SK-N-SH treated with all-trans-retinoic acid at 6 μM for 48 hours (cell line): Measurements from ENCODE around the gene SMIM22.

Experiments
- PATZ1 ChIP-seq: fragments of 250-450 bp; sonication (Bioruptor Pico); IDR thresholded peaks from 2 replicates; pipeline ENCODE4 v1.8.0; 2020; ENCODE audit warnings: mild to moderate bottlenecking, moderate library complexity, borderline replicate concordance
- SNAI2 ChIP-seq: fragments of 250-450 bp; sonication (Bioruptor Pico); IDR thresholded peaks from 2 replicates; pipeline ENCODE4 v1.5.0; 2020; ENCODE audit warnings: mild to moderate bottlenecking, moderate library complexity
- TCF4 ChIP-seq: fragments of 250-450 bp; sonication (Bioruptor Pico); IDR thresholded peaks from 2 replicates; pipeline ENCODE4 v1.8.0; 2021; ENCODE audit warnings: mild to moderate bottlenecking, moderate library complexity, borderline replicate concordance
- ZNF8 ChIP-seq: fragments of 450-650 bp; formaldehyde crosslinking; IDR thresholded peaks from 2 replicates; pipeline ENCODE4 v1.5.0; 2020; ENCODE audit warnings: mild to moderate bottlenecking, moderate library complexity

GRCh38 chr16:4799171-4799855 is 4.1 kb downstream of the SMIM22 start:
- TF ChIP-seq ZNF8, result no peak
- no peak for TF ChIP-seq PATZ1 (CRISPR knock-in tag)
- TF ChIP-seq TCF4 (CRISPR knock-in tag), result no peak
- TF ChIP-seq SNAI2, result no peak
